Heart left ventricle (tissue), 13 donors: Measurements from ENCODE around the gene FBXL7.

ENCODE experiments used
- POLR2A ChIP-seq, 2 donors: fragments of 450-650 bp; IDR thresholded peaks; one replicate each; pipeline ENCODE4 v1.6.1; 2017; ENCODE audit warnings: antibody characterized with exemption in 2 of 2, mild to moderate bottlenecking in 2 of 2, moderate library complexity in 2 of 2
- TF ChIP-seq, protein P1 (sequence below), 12 donors: fragments of 200-600 bp; sonication (generic) in 4 of 12; IDR thresholded peaks; one replicate each; pipeline versions ENCODE4 v1.5.0 to v1.8.0; 2018 to 2022; ENCODE audit warnings: antibody characterized with exemption in 12 of 12, mild to moderate bottlenecking in 5 of 12
- donor health status: ischemic (EF 13 %, LVEDD 7.1; RV severe dilation, severe dysfunction).
- donor health status: DM: no; HTN: yes; CAD: no.
- donor health status: DM: no; HTN: no; CAD: no.
- donor health status: ischemic (EF 25% LVEDD 6.9; RV normal size, moderate dysfunction).
- donor health status: ischemic (EF 25% LVEDD 5.7; RV mildly dilated, moderate dysfunction).
- donor health status: ischemic (EF 35%, LVEDD 5.7; RV mildly dilated, moderate dysfunction).
- donor health status: nonischemic (EF 11% LVEDD 7.7; RV severe dilation, severe dysfunction).
- donor health status: DM: yes; HTN: yes; CAD: no.
- donor health status: PGD.
- donor health status: ischemic (EF 29% LVEDD 5.4; RV normal size, mild dysfunction).
- donor health status: nonischemic (EF 23%, LVEDD 6.1; RV moderate dilation, normal function).

DNA sequence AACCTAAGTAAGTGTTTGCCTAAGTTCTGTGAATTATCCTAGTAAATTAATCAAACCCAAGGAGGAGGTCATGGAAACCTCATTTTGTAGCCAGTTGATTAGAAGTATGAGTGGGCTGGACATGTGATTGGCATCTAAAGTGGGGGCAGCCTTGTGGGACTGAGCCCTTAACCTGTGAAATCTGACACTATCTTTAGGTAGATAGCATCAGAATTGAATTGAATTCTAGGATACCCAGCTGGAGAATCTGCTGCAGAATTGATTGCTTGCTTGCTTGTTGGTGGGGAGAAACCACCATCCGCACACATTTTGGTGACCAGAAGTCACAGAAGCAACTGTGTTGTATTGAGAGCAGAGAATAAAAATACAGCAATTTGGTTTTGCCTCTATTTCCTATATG lies 97.0 kb downstream of the FBXL7 start:
- TF ChIP-seq POLR2A (IDR thresholded peaks at IDR 0.05): no peak
- TF ChIP-seq, protein P1, sequence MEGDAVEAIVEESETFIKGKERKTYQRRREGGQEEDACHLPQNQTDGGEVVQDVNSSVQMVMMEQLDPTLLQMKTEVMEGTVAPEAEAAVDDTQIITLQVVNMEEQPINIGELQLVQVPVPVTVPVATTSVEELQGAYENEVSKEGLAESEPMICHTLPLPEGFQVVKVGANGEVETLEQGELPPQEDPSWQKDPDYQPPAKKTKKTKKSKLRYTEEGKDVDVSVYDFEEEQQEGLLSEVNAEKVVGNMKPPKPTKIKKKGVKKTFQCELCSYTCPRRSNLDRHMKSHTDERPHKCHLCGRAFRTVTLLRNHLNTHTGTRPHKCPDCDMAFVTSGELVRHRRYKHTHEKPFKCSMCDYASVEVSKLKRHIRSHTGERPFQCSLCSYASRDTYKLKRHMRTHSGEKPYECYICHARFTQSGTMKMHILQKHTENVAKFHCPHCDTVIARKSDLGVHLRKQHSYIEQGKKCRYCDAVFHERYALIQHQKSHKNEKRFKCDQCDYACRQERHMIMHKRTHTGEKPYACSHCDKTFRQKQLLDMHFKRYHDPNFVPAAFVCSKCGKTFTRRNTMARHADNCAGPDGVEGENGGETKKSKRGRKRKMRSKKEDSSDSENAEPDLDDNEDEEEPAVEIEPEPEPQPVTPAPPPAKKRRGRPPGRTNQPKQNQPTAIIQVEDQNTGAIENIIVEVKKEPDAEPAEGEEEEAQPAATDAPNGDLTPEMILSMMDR (IDR thresholded peaks at IDR 0.05): no peak
